Measurements from ENCODE around the gene CDCA5. TPM values are rescaled to one million over a fixed set of nuclear protein-coding genes. Genes with fewer than 3 reads are reported as not detected.
A peak's percentile ranks its signal among the peaks of the same experiment; 100 is the strongest.

Gene CDCA5
- polyA plus RNA-seq, 3 donors: 0.20 to 0.28 TPM; not detected in 1

GRCh38 chr11:65047581-65048422 is 36.0 kb downstream of the CDCA5 start:
- Histone ChIP-seq H3K79me2 (ENCODE audit: insufficient read depth, low read length) (peaks cover 21% of the 10 kb centered on the region), H3K9me3 (replicated peaks in 1 of 2; ENCODE audit: control insufficient read depth in 1 of 2, insufficient read depth in 1 of 2, low read length in 2 of 2) (no peaks in the 10 kb centered on the region), H2AFZ (ENCODE audit: insufficient read depth, low read depth, low read length, poor library complexity, severe bottlenecking) (peak overlapping the region; percentile 95), H3K27ac (ENCODE audit: low read depth in 1 of 2, low read length in 2 of 2) (no peak overlapping the region), H3K36me3 (replicated peaks in 1 of 2; ENCODE audit: control insufficient read depth in 1 of 2, insufficient read depth in 2 of 2, low read length in 2 of 2) (peaks cover 3 to 10% of the 10 kb centered on the region in 2 donors), H4K20me1 (ENCODE audit: insufficient read depth, low read length) (peaks cover 4% of the 10 kb centered on the region), H3K9ac (ENCODE audit: insufficient read depth, low read length, poor library complexity, severe bottlenecking) (peak overlapping the region; percentile 56), H3K27me3 (ENCODE audit: control insufficient read depth in 2 of 2, insufficient read depth in 2 of 2, low read length in 2 of 2) (peaks cover 0 to 3% of the 10 kb centered on the region in 2 donors), H3K4me1 (ENCODE audit: control insufficient read depth in 1 of 2, insufficient read depth in 2 of 2, low read length in 2 of 2) (peaks cover 38 to 47% of the 10 kb centered on the region in 2 donors), H3K4me2 (replicated peaks; ENCODE audit: extremely low read depth, low read length, poor library complexity, severe bottlenecking) (peak overlapping the region; percentile 81), H3K4me3 (replicated peaks in 1 of 3; ENCODE audit: low read depth in 2 of 3, low read length in 3 of 3) (peak overlapping the region; percentile 36 to 74 (median 60))
- Mint-ChIP-seq H3K27me3 (ENCODE audit: low read depth in 3 of 3) (peaks cover 0 to 10% (median 3%) of the 10 kb centered on the region in 3 donors), H3K27ac (peak overlapping the region in 2 of 7 donors; percentile 67 to 68), H3K4me1 (peaks cover 37% of the 10 kb centered on the region), H3K9me3 (no peaks in the 10 kb centered on the region), H3K36me3 (peaks cover 0 to 14% of the 10 kb centered on the region in 2 donors), H3K4me3 (peak overlapping the region; percentile 88 to 94)
- TF ChIP-seq CTCF (IDR thresholded peaks at IDR 0.05): no peak
- no peak for DNase-seq
- WGBS (ENCODE audit: insufficient coverage): 16% methylated on average over 38 of the region's 56 CpGs
- intact Hi-C loops (cut with micrococcal nuclease): no loop called here

GRCh38 chr11:65045728-65046127 is 38.1 kb downstream of the CDCA5 start:
- no peak overlapping the region for H3K4me2 ChIP-seq (replicated peaks; ENCODE audit: extremely low read depth, low read length, poor library complexity, severe bottlenecking)
- no peak overlapping the region for H3K27ac ChIP-seq (ENCODE audit: low read depth in 1 of 2, low read length in 2 of 2)
- Mint-ChIP-seq H3K4me1 (peaks cover 49% of the 10 kb centered on the region), H3K27ac (no peak overlapping the region), H3K4me3 (no peak overlapping the region), H3K27me3 (ENCODE audit: low read depth in 3 of 3) (peaks cover 0 to 10% (median 2%) of the 10 kb centered on the region in 3 donors), H3K9me3 (no peaks in the 10 kb centered on the region), H3K36me3 (peaks cover 0 to 14% of the 10 kb centered on the region in 2 donors)
- no peak for TF ChIP-seq CTCF (IDR thresholded peaks at IDR 0.05)
- peaks cover 50 to 65% of the 10 kb centered on the region in 2 donors for H3K4me1 ChIP-seq (ENCODE audit: control insufficient read depth in 1 of 2, insufficient read depth in 2 of 2, low read length in 2 of 2)
- H3K9me3 ChIP-seq (replicated peaks in 1 of 2; ENCODE audit: control insufficient read depth in 1 of 2, insufficient read depth in 1 of 2, low read length in 2 of 2): no peaks in the 10 kb centered on the region
- peaks cover 0 to 3% of the 10 kb centered on the region in 2 donors for H3K27me3 ChIP-seq (ENCODE audit: control insufficient read depth in 2 of 2, insufficient read depth in 2 of 2, low read length in 2 of 2)
- intact Hi-C loops (cut with micrococcal nuclease): no loop called here
- H3K4me3 ChIP-seq (replicated peaks in 1 of 3; ENCODE audit: low read depth in 2 of 3, low read length in 3 of 3): no peak overlapping the region
- peaks cover 3 to 10% of the 10 kb centered on the region in 2 donors for H3K36me3 ChIP-seq (replicated peaks in 1 of 2; ENCODE audit: control insufficient read depth in 1 of 2, insufficient read depth in 2 of 2, low read length in 2 of 2)
- no peak overlapping the region for H3K9ac ChIP-seq (ENCODE audit: insufficient read depth, low read length, poor library complexity, severe bottlenecking)
- peaks cover 4% of the 10 kb centered on the region for H4K20me1 ChIP-seq (ENCODE audit: insufficient read depth, low read length)
- H2AFZ ChIP-seq (ENCODE audit: insufficient read depth, low read depth, low read length, poor library complexity, severe bottlenecking): no peak overlapping the region
- peaks cover 29% of the 10 kb centered on the region for H3K79me2 ChIP-seq (ENCODE audit: insufficient read depth, low read length)
- DNase-seq: no peak
- WGBS (ENCODE audit: insufficient coverage): 83% methylated on average over 7 of the region's 7 CpGs

Measured in CD14-positive monocyte (primary cell).